Activated CD4-positive, alpha-beta T cell treated with anti-CD3 and anti-CD28 coated beads, Interleukin-2, amount 10 ng/mL, durations not matched to agents 24 days and 14 days (primary cell): Measurements from ENCODE around the gene SELL. TPM values are rescaled to one million over a fixed set of nuclear protein-coding genes. Genes with fewer than 3 reads are reported as not detected.

Experiments used
- DNase-seq: peaks from one replicate; pipeline ENCODE4 v3.0.0; 2022
- H3K27ac Mint-ChIP-seq: one replicate; pipeline ENCODE4 v1.8.0; 2022; ENCODE audit warnings: mild to moderate bottlenecking, mixed read lengths
- H3K27me3 Mint-ChIP-seq: one replicate; pipeline ENCODE4 v1.8.0; 2022; ENCODE audit warnings: mixed read lengths
- H3K36me3 Mint-ChIP-seq: one replicate; pipeline ENCODE4 v1.8.0; 2022; ENCODE audit warnings: low read depth, mild to moderate bottlenecking, mixed read lengths
- H3K4me1 Mint-ChIP-seq: one replicate; pipeline ENCODE4 v1.8.0; 2021; ENCODE audit warnings: mixed read lengths
- H3K4me3 Mint-ChIP-seq: one replicate; pipeline ENCODE4 v1.8.0; 2022; ENCODE audit warnings: mild to moderate bottlenecking, moderate library complexity, mixed read lengths
- H3K9me3 Mint-ChIP-seq: one replicate; pipeline ENCODE4 v1.8.0; 2021; ENCODE audit warnings: mixed read lengths
- intact Hi-C: fragments of 100-400 bp; cut with micrococcal nuclease; formaldehyde crosslinking; loops from one replicate; pipeline ENCODE4 v1.15.1; 2023
- total RNA-seq: library from RNA; stranded (reverse); gene quantifications from 2 replicates; pipeline ENCODE4 v1.2.3, GENCODE V29; 2022

SELL gene
- 82.3 and 92.7 TPM in 2 replicates for total RNA-seq

DNA sequence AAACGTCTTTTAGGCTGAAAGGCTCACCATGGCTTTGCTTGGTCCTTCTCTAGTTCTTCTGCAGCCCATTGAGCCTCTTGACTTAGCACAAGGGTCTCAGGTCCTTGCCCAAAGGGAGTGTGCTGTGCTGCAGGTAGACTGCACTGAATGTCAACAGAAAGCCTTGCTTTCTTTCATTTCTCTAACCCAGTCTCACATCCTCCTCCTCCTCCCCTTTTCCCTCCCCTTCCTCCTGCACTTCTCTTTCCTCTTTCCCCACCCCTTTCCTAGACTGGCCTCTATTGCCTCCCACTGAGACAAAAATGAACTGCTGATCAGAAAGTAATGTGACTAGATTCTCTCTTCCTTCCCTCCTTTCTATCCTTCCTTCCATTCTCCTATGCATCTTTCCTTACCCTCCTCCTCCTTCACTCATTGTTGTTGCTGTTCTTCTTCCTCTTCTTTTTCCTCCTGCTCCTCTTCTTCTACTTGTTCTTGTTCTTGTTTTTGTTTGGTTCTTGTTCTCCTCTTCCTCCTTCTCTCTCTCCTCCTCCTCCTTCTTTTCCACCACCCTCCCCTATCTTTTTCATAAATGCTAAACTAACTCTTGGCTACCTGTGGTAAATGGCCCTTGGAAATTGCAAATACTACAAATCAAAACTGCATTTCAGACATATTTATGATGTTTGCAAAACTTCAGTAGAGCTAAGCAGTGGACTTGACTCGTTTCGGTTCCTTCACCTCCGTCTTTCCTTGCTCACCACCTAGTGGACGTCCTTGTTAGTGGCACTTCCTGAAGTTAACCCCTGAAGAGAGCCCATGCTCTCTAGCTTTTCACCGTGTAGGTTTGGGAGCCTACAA lies at the start of gene SELL:
SELL (minus strand) TSS at position 152 of the 840 bp plus-strand sequence; CDS start at position 30, 122 bp downstream.
- Mint-ChIP-seq H3K4me1 (peaks cover 34% of the 10 kb centered on the region), H3K9me3 (peaks cover 20% of the 10 kb centered on the region), H3K27me3 (peaks cover 22% of the 10 kb centered on the region), H3K4me3 (peak within 1 kb of the TSS; percentile 89), H3K27ac (peak within 1 kb of the TSS; percentile 90), H3K36me3 (peaks cover 18% of the 10 kb centered on the region)
- DNase-seq = peak; percentile 94
- intact Hi-C loops = loop anchor here (1.0 to 5.0 kb wide), 9 partner anchors 19 to 1244 kb away; partner anchors contain the start of genes F5, METTL18 and SLC19A2

GRCh38 chr1:169759038-169759437 lies 47.6 kb upstream of the SELL start:
- Mint-ChIP-seq H3K36me3 (no peaks in the 10 kb centered on the region), H3K27me3 (peaks cover 2% of the 10 kb centered on the region), H3K4me3 (no peak overlapping the region), H3K27ac (no peak overlapping the region), H3K9me3 (peaks cover 5% of the 10 kb centered on the region), H3K4me1 (no peaks in the 10 kb centered on the region)
- DNase-seq = no peak
- intact Hi-C loops = no loop called here

- Mint-ChIP-seq H3K4me3 (no peak overlapping the region), H3K27ac (no peak overlapping the region), H3K36me3 (no peaks in the 10 kb centered on the region), H3K4me1 (peaks cover 2% of the 10 kb centered on the region), H3K9me3 (no peaks in the 10 kb centered on the region), H3K27me3 (peaks cover 6% of the 10 kb centered on the region)
- no peak for DNase-seq
- intact Hi-C loops = no loop called here
Observed at GRCh38 chr1:169753549-169753948, 42.1 kb upstream of the SELL start.

- intact Hi-C loops = no loop called here
- Mint-ChIP-seq H3K9me3 (no peaks in the 10 kb centered on the region), H3K27me3 (peaks cover 9% of the 10 kb centered on the region), H3K27ac (no peak overlapping the region), H3K4me3 (no peak overlapping the region), H3K36me3 (no peaks in the 10 kb centered on the region), H3K4me1 (peaks cover 2% of the 10 kb centered on the region)
- no peak for DNase-seq
Observed at GRCh38 chr1:169750041-169750440, 38.6 kb upstream of the SELL start.

GRCh38 chr1:169746550-169746949 lies 35.1 kb upstream of the SELL start:
- no peak for DNase-seq
- H3K4me3 Mint-ChIP-seq = no peak overlapping the region
- no peaks in the 10 kb centered on the region for H3K9me3 Mint-ChIP-seq
- peaks cover 11% of the 10 kb centered on the region for H3K27me3 Mint-ChIP-seq
- no peaks in the 10 kb centered on the region for H3K4me1 Mint-ChIP-seq
- no peak overlapping the region for H3K27ac Mint-ChIP-seq
- intact Hi-C loops = no loop called here
- no peaks in the 10 kb centered on the region for H3K36me3 Mint-ChIP-seq

GRCh38 chr1:169745015-169745861 lies 33.8 kb upstream of the SELL start:
- H3K4me1 Mint-ChIP-seq = no peaks in the 10 kb centered on the region
- no peaks in the 10 kb centered on the region for H3K36me3 Mint-ChIP-seq
- peaks cover 14% of the 10 kb centered on the region for H3K27me3 Mint-ChIP-seq
- intact Hi-C loops = no loop called here
- H3K27ac Mint-ChIP-seq = no peak overlapping the region
- no peak overlapping the region for H3K4me3 Mint-ChIP-seq
- no peaks in the 10 kb centered on the region for H3K9me3 Mint-ChIP-seq
- DNase-seq = no peak

DNA sequence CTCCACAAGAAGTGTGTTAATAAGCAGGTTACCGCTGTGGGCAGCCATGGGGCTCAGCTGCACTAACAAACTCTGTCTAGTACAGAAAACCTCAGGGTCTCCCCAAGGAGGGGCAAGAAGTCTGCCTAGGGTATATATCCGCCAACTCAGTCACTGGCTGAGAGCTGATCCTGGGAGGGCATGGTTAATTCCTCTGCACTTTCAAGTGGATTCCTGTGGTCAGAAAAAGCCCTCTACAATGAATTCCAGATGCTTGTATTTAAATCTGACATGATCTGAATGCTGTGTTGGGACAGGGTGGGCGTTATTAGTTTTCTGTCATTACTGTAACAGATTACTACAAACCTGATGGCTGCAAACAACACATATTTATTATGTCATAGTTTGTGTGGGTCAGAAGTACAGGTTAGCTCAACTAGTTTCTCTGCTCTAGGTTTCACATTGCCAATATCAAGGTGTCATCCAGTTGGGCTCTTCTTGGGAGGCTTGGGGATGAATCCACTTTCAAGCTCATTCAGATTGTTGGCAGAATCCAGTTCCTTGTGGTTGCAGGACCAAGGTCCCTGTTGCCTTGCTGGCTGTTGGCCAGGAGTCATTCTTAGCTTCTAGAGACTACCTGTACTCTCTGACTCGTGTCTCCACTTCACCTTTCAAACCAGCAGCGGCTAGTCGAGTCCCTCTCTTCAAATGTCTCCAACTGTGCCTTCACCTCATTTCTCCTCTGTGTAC lies 30.4 kb upstream of the SELL start:
- Mint-ChIP-seq H3K4me1 (no peaks in the 10 kb centered on the region), H3K9me3 (no peaks in the 10 kb centered on the region), H3K4me3 (no peak overlapping the region), H3K27me3 (peaks cover 34% of the 10 kb centered on the region), H3K36me3 (no peaks in the 10 kb centered on the region), H3K27ac (no peak overlapping the region)
- intact Hi-C loops = loop anchor here (5.0 kb wide), 1 partner anchor 950 kb away; no protein-coding TSS in a partner anchor
- DNase-seq = no peak

DNA sequence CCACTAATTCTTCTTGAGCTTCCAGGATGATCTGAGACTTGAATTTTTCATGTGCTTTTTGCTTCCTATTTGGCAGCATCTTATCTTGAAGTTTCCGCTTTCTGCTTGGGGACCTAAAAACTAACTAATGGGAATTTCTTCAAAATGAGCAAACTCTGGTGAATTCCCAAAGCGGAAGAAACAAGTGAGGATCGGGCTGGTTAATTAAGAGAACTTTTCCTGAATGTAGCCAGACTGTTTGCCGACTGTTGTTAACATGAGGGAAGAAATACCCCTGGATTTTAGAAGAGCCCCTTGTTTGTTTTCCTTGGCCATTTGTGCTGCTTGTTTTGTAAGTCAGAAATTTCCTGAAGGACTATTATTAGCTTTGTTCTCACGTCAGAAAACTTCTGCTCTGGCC lies 28.6 kb upstream of the SELL start:
- intact Hi-C loops = loop anchor here (5.0 kb wide), 1 partner anchor 948 kb away; no protein-coding TSS in a partner anchor
- H3K4me3 Mint-ChIP-seq = no peak overlapping the region
- no peaks in the 10 kb centered on the region for H3K9me3 Mint-ChIP-seq
- H3K36me3 Mint-ChIP-seq = no peaks in the 10 kb centered on the region
- DNase-seq = no peak
- no peak overlapping the region for H3K27ac Mint-ChIP-seq
- peaks cover 38% of the 10 kb centered on the region for H3K27me3 Mint-ChIP-seq
- H3K4me1 Mint-ChIP-seq = no peaks in the 10 kb centered on the region

- H3K27me3 Mint-ChIP-seq = peaks cover 41% of the 10 kb centered on the region
- H3K36me3 Mint-ChIP-seq = no peaks in the 10 kb centered on the region
- peaks cover 3% of the 10 kb centered on the region for H3K4me1 Mint-ChIP-seq
- H3K9me3 Mint-ChIP-seq = no peaks in the 10 kb centered on the region
- intact Hi-C loops = no loop called here
- H3K4me3 Mint-ChIP-seq = no peak within 1 kb of the TSS
- DNase-seq = no peak
- H3K27ac Mint-ChIP-seq = no peak within 1 kb of the TSS
Observed at GRCh38 chr1:169733924-169734323, 22.5 kb upstream of the SELL start, which contains the start of gene SELE. SELE (minus strand) TSS chr1:169734079; CDS start chr1:169733612, 467 bp downstream.

- DNase-seq = no peak
- no peaks in the 10 kb centered on the region for H3K9me3 Mint-ChIP-seq
- H3K4me1 Mint-ChIP-seq = peaks cover 3% of the 10 kb centered on the region
- H3K36me3 Mint-ChIP-seq = no peaks in the 10 kb centered on the region
- intact Hi-C loops = no loop called here
- H3K27me3 Mint-ChIP-seq = peaks cover 34% of the 10 kb centered on the region
- no peak overlapping the region for H3K4me3 Mint-ChIP-seq
- no peak overlapping the region for H3K27ac Mint-ChIP-seq
Observed at GRCh38 chr1:169731446-169731845, 20.0 kb upstream of the SELL start.

DNA sequence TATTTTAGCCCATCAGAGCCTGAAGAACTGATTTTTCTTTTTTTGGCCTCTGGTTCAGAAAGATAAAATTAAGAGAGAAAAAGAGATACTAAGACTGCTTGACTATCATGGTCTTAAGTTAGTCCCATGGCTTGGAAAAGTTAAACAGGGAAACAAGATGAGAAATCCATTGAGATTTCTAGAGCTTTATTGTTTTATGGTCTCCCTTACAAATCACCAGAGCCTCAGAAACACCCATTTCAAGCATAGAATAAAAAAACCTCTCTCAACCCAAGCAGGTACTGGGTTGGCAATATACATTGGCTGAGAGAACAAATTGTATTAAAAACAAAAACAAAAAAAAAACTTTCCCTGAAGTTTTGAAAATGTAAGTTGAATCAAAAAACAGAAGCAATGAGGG lies 18.6 kb upstream of the SELL start:
- peaks cover 3% of the 10 kb centered on the region for H3K4me1 Mint-ChIP-seq
- H3K9me3 Mint-ChIP-seq = no peaks in the 10 kb centered on the region
- H3K27ac Mint-ChIP-seq = no peak overlapping the region
- no peaks in the 10 kb centered on the region for H3K36me3 Mint-ChIP-seq
- intact Hi-C loops = no loop called here
- H3K4me3 Mint-ChIP-seq = no peak overlapping the region
- H3K27me3 Mint-ChIP-seq = peaks cover 35% of the 10 kb centered on the region
- no peak for DNase-seq

GRCh38 chr1:169727307-169727706 lies 15.9 kb upstream of the SELL start:
- peaks cover under 1% of the 10 kb centered on the region for H3K4me1 Mint-ChIP-seq
- no peaks in the 10 kb centered on the region for H3K9me3 Mint-ChIP-seq
- H3K36me3 Mint-ChIP-seq = no peaks in the 10 kb centered on the region
- H3K27ac Mint-ChIP-seq = no peak overlapping the region
- H3K27me3 Mint-ChIP-seq = peaks cover 36% of the 10 kb centered on the region
- no peak overlapping the region for H3K4me3 Mint-ChIP-seq
- intact Hi-C loops = no loop called here
- DNase-seq = no peak

- no peak for DNase-seq
- Mint-ChIP-seq H3K27ac (no peak overlapping the region), H3K27me3 (peaks cover 36% of the 10 kb centered on the region), H3K4me1 (no peaks in the 10 kb centered on the region), H3K9me3 (no peaks in the 10 kb centered on the region), H3K4me3 (no peak overlapping the region), H3K36me3 (no peaks in the 10 kb centered on the region)
- intact Hi-C loops = no loop called here
Observed at GRCh38 chr1:169726851-169727250, 15.4 kb upstream of the SELL start.
